NCI-H2171 (cell line): ENCODE data around the gene PROB1.
A peak's percentile ranks its signal among the peaks of the same experiment; 100 is the strongest.
"Not testable (repeated sequence)": the region's sequence is repeated elsewhere in the genome, so short reads cannot be mapped to it uniquely, and the experiment has no call there.

Experiments used
- DNase-seq: peaks from one replicate; lab custom pipeline; 2025; lab: John Stamatoyannopoulos, UW

PROB1 gene

GRCh38 chr5:139392324-139392677, 2.6 kb downstream of the PROB1 start:
- no peak for DNase-seq

DNA sequence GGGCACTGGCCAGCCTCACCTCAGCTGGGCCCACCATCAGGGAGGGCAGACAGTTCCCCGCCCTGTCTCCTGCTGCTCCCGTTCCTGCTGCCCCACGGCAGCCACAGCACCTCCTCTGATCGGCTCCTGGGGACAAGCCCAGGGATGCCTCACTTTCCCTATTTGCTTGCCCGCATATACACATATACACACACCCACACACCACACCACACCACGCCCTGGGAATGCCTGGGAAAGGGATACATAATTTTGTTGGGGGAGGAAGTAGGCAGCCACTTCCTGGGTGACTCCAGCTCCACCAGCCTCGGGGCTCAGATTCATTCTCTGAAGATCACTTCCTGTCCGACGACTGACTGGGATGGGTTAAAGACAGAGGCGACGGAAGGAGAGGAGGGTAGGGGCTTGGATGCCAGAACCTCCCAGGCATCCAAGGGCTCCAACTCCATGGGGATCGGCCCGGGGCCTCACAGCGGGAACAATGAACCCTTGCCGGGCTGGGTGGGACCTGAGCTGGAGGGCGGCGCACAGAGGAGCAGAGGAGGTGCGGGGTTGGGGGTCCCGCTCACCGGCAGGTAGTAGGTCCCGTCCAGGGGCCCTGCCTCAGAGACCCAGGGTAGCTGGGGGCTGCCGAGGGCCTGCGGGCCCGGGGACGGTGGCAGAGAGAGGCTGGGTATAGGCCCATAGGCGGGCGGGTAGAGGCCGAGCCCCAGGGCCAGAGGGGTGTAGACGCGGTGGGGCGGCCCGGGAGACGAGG, 3.2 kb downstream of the PROB1 start:
- DNase-seq, result no peak

- DNase-seq, result no peak
Measured at GRCh38 chr5:139390639-139391569, 4.0 kb downstream of the PROB1 start.

DNA sequence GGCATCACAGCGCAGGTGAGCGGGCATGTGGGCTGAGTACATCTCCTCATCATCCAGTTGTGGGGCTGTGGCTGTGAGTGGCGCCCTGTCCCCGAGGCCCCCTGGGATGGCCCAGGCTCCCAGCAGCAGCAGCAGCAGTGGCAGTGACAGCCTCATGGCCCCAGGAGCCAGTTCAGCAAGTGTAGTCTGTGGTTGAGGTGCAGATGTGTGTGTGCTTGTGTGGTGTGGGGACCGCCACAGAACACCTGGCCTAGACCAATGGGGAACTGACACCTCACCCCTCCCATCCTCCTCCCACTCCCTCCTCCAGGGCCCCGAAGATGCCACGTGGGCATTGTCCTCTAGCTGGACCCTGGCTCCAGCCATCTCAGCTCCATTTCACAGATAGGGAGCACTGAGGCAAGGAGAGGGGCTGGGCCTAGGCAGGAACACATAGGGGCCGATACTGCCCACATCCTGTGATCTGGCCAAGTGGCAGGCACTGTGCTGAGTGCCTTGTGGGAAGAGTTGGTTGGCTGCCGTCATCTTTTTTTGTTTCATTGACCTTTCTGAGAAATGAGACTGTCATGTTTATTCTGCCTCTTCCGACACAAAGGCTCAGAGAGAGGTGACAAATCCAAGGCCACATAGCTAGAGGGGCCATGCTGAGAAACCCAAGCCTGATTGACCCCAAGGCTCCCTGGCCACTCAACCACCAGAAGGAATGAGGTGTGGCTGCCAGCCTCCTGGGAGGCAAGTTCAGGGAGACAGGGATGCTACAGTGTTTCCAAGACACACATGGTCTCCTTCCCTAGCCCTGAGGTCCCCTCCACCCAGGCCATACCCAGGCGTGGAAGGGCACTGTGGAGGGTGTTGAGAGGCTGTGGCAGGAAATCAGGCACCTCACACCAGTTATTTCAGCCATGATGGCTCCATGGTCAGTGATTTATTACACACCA, 4.9 kb downstream of the PROB1 start, which contains the start of gene MZB1:
Gene MZB1, minus strand, starts transcription at position 213 of the 938 bp plus-strand sequence. Its CDS starts 57 bp downstream, at position 156.
- DNase-seq, result no peak

DNA sequence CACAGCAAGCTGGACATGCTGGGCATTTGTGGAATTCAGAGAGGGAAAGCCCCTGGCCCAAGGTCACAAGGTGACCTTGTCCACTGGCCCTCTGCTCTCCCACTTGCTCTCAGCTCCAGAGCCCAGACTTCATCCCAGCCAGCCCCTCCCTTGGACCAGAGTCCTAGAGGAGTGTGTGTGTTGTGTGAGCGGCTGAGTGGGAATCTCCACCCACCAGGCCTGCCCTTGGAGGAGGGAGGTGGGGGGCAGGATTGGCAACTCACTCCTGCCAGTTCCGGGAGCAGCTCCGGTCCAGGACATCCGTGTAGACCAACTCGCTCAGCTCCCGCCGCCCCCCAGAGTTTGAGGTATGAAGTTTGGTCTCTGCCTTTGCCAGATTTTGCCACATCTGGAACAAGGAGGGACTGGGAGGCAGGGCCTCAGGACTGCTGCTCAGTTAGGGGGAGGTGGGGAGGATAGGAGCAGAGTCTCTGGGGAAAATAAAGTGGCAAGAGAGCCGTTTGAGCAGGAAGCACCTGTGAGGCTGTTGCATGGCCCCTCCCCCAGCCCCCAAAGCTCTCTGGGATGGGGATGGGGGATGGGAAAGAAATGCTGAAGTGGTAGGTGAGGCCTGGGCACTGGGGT, 6.6 kb downstream of the PROB1 start:
- no peak for DNase-seq

DNA sequence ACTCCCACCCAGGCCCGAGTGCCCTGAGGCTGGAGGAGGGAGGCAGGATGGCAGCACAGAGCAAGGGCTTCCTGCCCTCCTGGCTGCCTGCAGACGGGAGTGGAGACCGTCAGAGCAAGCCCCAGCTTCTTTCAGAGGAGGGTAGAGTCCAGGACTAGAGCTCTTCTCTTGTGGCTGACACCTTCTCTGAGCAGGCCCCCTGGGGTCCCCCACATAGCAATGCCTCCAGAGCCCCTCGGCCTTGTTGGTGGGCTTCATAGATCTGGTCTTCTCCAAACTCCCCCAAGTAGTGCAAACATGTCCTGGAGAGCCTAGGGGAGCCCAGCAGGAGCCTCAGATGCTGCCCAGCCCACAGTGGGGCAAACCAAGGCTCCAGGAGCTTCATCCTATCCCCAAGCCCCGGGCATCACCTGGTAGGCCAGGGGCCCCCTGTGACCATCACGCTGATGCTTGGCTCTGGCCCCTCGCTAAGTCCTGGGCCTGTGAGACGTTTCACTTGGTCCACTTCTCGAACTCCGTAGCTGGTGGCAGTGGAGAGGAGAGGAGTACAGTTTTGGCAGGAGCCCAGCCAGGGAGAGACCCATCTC, 7.2 kb downstream of the PROB1 start:
- DNase-seq, result no peak

- DNase-seq, result not testable (repeated sequence)
Measured at GRCh38 chr5:139386956-139387355, 7.9 kb downstream of the PROB1 start.

DNA sequence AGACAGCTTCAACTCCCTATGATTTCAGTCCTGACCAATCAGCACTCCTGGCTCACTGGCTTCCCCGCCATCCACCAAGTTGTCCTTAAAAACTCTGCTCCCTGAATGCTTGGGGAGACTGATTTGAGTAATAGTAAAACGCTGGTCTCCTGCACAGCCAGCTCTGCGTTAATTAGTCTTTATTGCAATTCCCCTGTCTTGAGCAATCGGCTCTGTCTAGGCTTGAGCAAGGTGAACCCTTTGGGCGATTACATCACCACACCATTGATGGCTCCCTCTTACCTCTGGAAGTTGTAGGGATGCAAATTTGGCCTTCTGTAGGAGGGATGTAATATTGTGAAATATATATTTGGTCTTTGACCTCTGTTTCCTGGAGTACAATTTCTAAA, 8.9 kb downstream of the PROB1 start:
- no peak for DNase-seq

DNA sequence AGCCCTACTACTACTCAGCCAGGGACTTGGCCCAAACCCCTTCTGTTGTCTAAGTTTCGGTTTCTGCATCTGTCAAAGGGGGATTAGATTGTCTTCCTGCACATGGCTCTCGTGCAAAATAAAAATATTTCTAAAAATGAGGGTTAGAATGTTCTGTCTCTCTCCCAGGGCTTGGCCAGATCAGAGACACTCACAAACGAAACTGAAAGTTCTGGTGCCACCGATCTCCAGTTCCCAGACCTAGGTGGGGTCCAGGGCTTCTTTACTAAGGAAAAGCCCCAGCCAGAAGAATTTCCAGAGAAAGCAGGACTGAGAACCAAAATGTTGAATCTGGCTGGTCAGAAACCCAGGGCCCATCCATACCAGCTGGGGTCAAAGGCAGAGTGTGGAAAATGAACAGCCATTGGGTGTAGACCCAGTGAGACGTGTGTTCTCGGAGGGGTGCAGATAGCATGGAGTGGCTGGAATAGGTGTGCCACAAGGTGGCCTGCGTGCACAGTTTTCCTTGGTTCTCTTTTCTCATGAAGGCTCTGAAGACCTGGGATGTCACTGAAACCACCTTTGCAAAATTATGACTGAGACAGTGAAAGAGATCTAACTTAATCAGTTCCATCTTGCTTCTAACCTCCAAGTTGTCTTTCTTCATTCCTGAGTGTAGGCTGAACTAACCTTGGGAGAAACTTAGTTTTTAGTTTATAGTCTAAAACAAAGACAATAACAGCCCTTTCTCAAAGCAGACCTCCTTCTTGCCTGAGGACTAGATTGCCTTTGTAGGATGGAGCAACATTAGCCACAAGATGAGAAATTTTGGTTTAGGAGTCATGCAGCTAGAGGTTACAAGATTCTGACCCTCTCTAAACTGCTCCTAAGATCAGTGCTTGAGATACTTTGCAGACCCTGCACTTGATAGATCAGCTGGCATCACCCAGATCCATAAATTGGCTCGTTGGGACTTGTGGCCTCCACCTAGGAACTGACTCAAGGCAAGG, 9.5 kb downstream of the PROB1 start:
- DNase-seq, result no peak

- no peak for DNase-seq
Measured at GRCh38 chr5:139384591-139385051, 10.3 kb downstream of the PROB1 start.

GRCh38 chr5:139383993-139384590, 10.8 kb downstream of the PROB1 start:
- no peak for DNase-seq

DNA sequence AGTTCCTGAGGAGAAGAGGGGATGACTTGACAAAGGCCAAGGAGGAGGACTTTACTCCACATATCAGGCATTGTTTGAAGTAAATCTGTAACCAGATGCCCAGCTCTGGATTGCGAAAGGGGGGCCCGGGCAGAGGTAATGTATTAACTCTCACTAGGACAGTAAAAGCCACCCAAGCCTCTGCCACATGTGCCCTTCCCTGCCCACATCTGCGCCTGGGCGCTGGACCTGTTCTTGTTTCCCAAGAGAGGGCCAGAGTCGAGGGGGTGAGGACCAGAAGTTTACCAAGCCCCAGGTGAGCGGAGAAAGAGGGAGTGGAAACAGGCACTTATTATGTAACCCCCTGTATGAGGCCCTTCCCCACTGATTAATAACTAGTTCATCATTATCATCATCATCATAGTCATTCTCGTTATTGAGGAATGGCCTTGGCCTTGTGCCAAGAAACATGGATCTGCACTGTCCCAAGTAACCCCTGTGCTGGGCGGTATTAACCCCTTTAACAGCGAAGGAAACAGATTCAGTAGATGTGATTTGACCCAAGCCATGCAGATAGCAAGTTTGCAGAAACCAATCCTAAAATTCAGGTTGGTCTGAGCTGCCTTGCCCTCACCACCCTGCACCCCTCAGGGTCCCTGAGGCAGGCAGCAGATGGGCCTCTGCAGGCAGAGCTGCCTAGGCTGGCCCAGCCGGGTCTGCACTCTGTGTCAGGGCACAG, 11.5 kb downstream of the PROB1 start, which contains the start of gene SLC23A1:
Gene SLC23A1, minus strand, starts transcription at position 23 of the 718 bp plus-strand sequence. CDS start 44 bp downstream, outside the sequence.
- peak; percentile 7 for DNase-seq

DNA sequence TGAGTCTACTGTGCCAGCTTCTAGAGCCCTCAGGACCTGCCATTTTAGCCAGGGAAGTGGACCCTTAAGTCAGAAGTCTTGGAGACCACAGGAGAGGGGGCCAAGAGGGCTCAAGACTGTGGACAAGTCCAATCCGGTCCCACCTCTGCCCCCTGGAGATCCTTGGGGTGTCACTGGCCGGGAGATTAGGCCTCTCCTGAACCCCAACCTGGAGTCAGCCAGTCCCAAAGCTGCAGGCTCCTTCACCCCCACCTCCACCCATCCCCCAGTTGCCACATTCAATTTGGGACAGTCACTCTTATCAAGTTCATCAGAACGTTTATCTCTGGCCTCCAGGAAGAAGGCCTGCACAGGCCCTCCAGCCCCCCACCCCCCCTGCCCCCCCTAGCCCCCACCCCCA, 12.1 kb downstream of the PROB1 start:
- DNase-seq, result no peak

GRCh38 chr5:139381837-139382761, 12.8 kb downstream of the PROB1 start:
- no peak for DNase-seq

DNA sequence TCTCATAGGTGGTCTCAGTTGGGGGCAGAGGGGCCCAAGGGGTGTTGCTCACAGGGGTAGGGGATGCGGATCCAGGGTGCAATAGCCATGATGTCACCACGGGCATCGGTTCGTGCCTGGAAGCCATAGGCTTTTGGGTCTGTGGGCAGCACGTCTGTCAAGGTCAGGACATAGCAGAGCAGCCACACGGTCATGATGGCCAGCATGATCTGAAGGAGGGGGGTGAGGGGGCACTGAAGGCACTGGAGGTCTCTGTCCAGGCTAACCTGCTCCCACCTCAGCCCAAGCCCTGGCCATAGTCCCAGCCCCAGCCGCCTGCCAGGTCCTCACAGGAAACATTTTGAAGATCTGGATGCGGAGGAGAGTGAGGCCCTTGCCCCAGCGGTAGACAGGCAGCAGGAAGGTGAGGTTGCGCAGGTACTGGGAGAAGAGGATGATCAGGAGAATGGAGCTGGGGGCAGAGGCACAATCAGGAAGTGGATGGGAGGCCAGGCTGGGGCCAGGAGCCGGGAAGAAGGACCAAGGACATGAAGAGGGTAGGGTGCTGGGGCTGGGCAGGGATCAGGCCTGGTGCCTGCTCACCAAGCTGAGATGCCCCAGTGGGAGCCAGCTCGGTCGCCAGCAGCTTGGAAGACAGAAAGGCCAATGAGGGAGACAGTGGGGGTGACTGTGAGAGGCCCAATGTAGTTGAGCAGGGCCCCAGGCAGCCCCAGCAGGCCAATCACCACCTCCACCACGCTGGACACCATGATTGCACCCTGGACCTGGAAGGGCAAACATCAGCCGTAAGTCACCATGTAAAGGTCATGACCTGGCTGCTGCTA, 15.1 kb downstream of the PROB1 start:
- no peak for DNase-seq

DNA sequence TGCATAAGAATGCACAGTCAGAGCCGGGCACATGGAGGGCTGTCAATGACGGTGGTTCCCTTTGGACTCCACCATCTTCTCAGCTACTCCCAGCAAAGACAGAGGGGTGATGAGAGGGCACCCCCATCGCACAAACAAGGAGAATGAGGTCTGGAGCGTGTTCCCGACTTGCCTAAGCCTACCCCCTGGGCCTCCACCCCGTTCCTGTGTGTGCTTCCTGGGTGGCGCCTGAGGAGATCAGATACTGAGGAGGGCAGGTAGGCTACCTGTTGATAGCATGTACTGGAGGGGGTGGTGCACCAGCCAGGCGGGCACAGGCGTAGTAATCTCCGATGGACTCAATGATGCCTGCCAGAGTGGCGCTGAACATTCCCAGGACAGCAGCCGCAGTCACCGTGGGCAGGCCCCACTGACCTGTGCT, 16.0 kb downstream of the PROB1 start:
- DNase-seq, result no peak
